B cell (primary cell): Measurements from ENCODE around the gene ABHD1. TPM values are rescaled to one million over a fixed set of nuclear protein-coding genes. Genes with fewer than 3 reads are reported as not detected.
"Not testable (repeated sequence)": the region's sequence is repeated elsewhere in the genome, so short reads cannot be mapped to it uniquely, and the experiment has no call there.

Experiments
- ATAC-seq: fragments of 200-7000 bp; cut with Tn5 transposase; one replicate; pipeline ENCODE4 v1.10.0; 2021; ENCODE audit warnings: low read depth, mild to moderate bottlenecking, moderate number of reproducible peaks, moderate library complexity
- CTCF ChIA-PET: fragments of 350-600 bp; sonication (Branson Sonifier 250); formaldehyde crosslinking; loops from one replicate; lab custom pipeline; 2021; ENCODE audit warnings: antibody characterized with exemption, inconsistent platforms; lab: Charles Lee
- POLR2A ChIA-PET: fragments of 350-600 bp; sonication (Branson Sonifier 250); formaldehyde crosslinking; loops from one replicate; lab custom pipeline; 2021; ENCODE audit warnings: antibody characterized with exemption; lab: Charles Lee
- DNase-seq: peaks from one replicate; pipeline ENCODE4 v3.0.0; 2013
- H2AFZ ChIP-seq: 2 replicates; pipeline ENCODE4 v1.6.1; 2012; ENCODE audit warnings: mild to moderate bottlenecking, low read depth, low read length; ENCODE audit not compliant: insufficient read depth, poor library complexity, severe bottlenecking
- H3K27ac ChIP-seq, 2 donors: 1 replicate in 1 of 2; 2 replicates in 1 of 2; pipeline ENCODE4 v1.5.1; 2012 to 2013; ENCODE audit warnings: low read length in 2 of 2, mild to moderate bottlenecking in 2 of 2, moderate library complexity in 1 of 2
- H3K27me3 ChIP-seq, 4 experiments: fragments of 200-600 bp in 1 of 4; sonication (generic) in 1 of 4; replicated peaks in 1 of 4; 1 replicate in 2 of 4; 2 replicates in 2 of 4; pipeline versions ENCODE4 v1.6.1 to v1.7.0; 2013 to 2016; ENCODE audit warnings: low read length in 3 of 4, mild to moderate bottlenecking in 2 of 4, mixed read lengths in 1 of 4, moderate library complexity in 1 of 4; ENCODE audit not compliant: insufficient read depth in 4 of 4, control insufficient read depth in 3 of 4; ENCODE audit errors: control extremely low read depth in 1 of 4
- H3K36me3 ChIP-seq, 2 experiments: replicated peaks in 1 of 2; 1 replicate in 1 of 2; 2 replicates in 1 of 2; pipeline versions ENCODE4 v1.6.1 to v1.7.1; 2013; ENCODE audit warnings: low read length in 1 of 2; ENCODE audit not compliant: insufficient read depth in 2 of 2, control insufficient read depth in 1 of 2; ENCODE audit errors: control extremely low read depth in 1 of 2, extremely low read depth in 1 of 2
- H3K4me1 ChIP-seq, 2 donors: fragments of 200-600 bp in 1 of 2; sonication (generic) in 1 of 2; 1 replicate in 1 of 2; 2 replicates in 1 of 2; pipeline versions ENCODE4 v1.5.1 to v1.6.1; 2013 to 2017; ENCODE audit warnings: low read length in 2 of 2; ENCODE audit not compliant: control insufficient read depth in 2 of 2, insufficient read depth in 2 of 2
- H3K4me2 ChIP-seq: replicated peaks from 2 replicates; pipeline ENCODE3; 2012; ENCODE audit warnings: mild to moderate bottlenecking, low read depth, low read length; ENCODE audit not compliant: poor library complexity, severe bottlenecking
- H3K4me3 ChIP-seq, 5 experiments: fragments of 200-600 bp in 1 of 5; sonication (generic) in 1 of 5; 1 replicate in 3 of 5; 2 replicates in 2 of 5; pipeline versions ENCODE4 v1.5.1 to v1.7.0; 2011 to 2016; ENCODE audit warnings: low read length in 4 of 5, mild to moderate bottlenecking in 4 of 5, low read depth in 2 of 5, control low read depth in 1 of 5, moderate library complexity in 1 of 5; ENCODE audit not compliant: insufficient read depth in 1 of 5; ENCODE audit errors: control extremely low read depth in 1 of 5, extremely low read depth in 1 of 5
- H3K79me2 ChIP-seq: fragments of 200-600 bp; sonication (generic); one replicate; pipeline ENCODE4 v1.6.0; 2016; ENCODE audit warnings: low read length; ENCODE audit not compliant: control insufficient read depth, insufficient read depth
- H3K9ac ChIP-seq: fragments of 200-600 bp; sonication (generic); 2 replicates; pipeline ENCODE4 v1.6.1; 2017; ENCODE audit warnings: mild to moderate bottlenecking, low read length, moderate library complexity
- H3K9me3 ChIP-seq, 3 donors: one replicate each; pipeline versions ENCODE4 v1.6.1 to v1.7.1; 2013; ENCODE audit warnings: low read length in 2 of 3; ENCODE audit not compliant: control insufficient read depth in 2 of 3, insufficient read depth in 1 of 3; ENCODE audit errors: control extremely low read depth in 1 of 3
- H4K20me1 ChIP-seq: 2 replicates; pipeline ENCODE4 v1.6.0; 2012; ENCODE audit warnings: mild to moderate bottlenecking, low read length; ENCODE audit not compliant: insufficient read depth, control insufficient read depth, poor library complexity, severe bottlenecking
- H3K27ac Mint-ChIP-seq: one replicate; pipeline ENCODE4 v1.8.0; 2021; ENCODE audit warnings: mixed read lengths
- H3K27me3 Mint-ChIP-seq: one replicate; pipeline ENCODE4 v1.8.0; 2021; ENCODE audit warnings: mixed read lengths
- H3K4me1 Mint-ChIP-seq: one replicate; pipeline ENCODE4 v1.8.0; 2021; ENCODE audit warnings: mixed read lengths
- H3K4me3 Mint-ChIP-seq: one replicate; pipeline ENCODE4 v1.8.0; 2021; ENCODE audit warnings: mixed read lengths
- H3K9me3 Mint-ChIP-seq: one replicate; pipeline ENCODE4 v1.8.0; 2022; ENCODE audit warnings: mixed read lengths; ENCODE audit not compliant: insufficient read depth
- EZH2 ChIP-seq: IDR thresholded peaks from 2 replicates; pipeline ENCODE4 v1.6.1; 2012; ENCODE audit warnings: borderline replicate concordance, low read depth, mild to moderate bottlenecking, moderate library complexity, low read length; ENCODE audit not compliant: insufficient read depth, poor library complexity, severe bottlenecking
- WGBS: methylation state at CpG from one replicate; pipeline ENCODE4 v1.1.5; 2013; ENCODE audit warnings: missing lambda C conversion rate; ENCODE audit not compliant: insufficient coverage; 5-methylcytosine and 5-hydroxymethylcytosine counted together
- intact Hi-C: fragments of 100-400 bp; cut with micrococcal nuclease; formaldehyde crosslinking; loops from one replicate; pipeline ENCODE4 v1.10.0; 2022
- polyA plus RNA-seq: library from polyadenylated mRNA; depleted of rRNA; stranded (reverse); fragments of >200 nt; gene quantifications from 2 replicates; pipeline ENCODE4 v1.2.3, GENCODE V29; 2012
- total RNA-seq, 2 donors: library from RNA; stranded (reverse); fragments of 120-200 nt in 1 of 2; gene quantifications; 1 replicate in 1 of 2; 2 replicates in 1 of 2; pipeline versions ENCODE4 v1.2.3 to v1.2.4, GENCODE V29; 2013 to 2022
- TF ChIP-seq, protein P1 (sequence below): fragments of 200-600 bp; IDR thresholded peaks from one replicate; pipeline ENCODE4 v1.8.0; 2022; ENCODE audit warnings: antibody characterized with exemption, mild to moderate bottlenecking

Gene ABHD1
- total and polyA plus RNA-seq, 2 donors (not counting 1 experiment from before 2014, with no cell fraction given): 1.5 to 2.7 TPM

- Histone ChIP-seq H3K4me2 (no peak overlapping the region), H3K27ac (no peak overlapping the region), H3K4me1 (no peaks in the 10 kb centered on the region), H3K36me3 (no peaks in the 10 kb centered on the region), H2AFZ (no peak overlapping the region), H3K9ac (no peak overlapping the region), H3K4me3 (no peak overlapping the region), H4K20me1 (no peaks in the 10 kb centered on the region), H3K79me2 (no peaks in the 10 kb centered on the region), H3K9me3 (no peaks in the 10 kb centered on the region), H3K27me3 (no peaks in the 10 kb centered on the region)
- no peaks in the 10 kb centered on the region for H3K4me1 Mint-ChIP-seq
- H3K9me3 Mint-ChIP-seq: no peaks in the 10 kb centered on the region
- no peak overlapping the region for H3K4me3 Mint-ChIP-seq
- no peak for DNase-seq
- TF ChIP-seq EZH2: no peak
- TF ChIP-seq, protein P1, sequence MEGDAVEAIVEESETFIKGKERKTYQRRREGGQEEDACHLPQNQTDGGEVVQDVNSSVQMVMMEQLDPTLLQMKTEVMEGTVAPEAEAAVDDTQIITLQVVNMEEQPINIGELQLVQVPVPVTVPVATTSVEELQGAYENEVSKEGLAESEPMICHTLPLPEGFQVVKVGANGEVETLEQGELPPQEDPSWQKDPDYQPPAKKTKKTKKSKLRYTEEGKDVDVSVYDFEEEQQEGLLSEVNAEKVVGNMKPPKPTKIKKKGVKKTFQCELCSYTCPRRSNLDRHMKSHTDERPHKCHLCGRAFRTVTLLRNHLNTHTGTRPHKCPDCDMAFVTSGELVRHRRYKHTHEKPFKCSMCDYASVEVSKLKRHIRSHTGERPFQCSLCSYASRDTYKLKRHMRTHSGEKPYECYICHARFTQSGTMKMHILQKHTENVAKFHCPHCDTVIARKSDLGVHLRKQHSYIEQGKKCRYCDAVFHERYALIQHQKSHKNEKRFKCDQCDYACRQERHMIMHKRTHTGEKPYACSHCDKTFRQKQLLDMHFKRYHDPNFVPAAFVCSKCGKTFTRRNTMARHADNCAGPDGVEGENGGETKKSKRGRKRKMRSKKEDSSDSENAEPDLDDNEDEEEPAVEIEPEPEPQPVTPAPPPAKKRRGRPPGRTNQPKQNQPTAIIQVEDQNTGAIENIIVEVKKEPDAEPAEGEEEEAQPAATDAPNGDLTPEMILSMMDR: no peak
- no peak for ATAC-seq
- intact Hi-C loops: no loop called here
- POLR2A ChIA-PET: no interaction called here
- WGBS: 100% methylated on average over 1 of the region's 3 CpGs
- CTCF ChIA-PET: no interaction called here
- H3K27me3 Mint-ChIP-seq: peaks cover 11% of the 10 kb centered on the region
- H3K27ac Mint-ChIP-seq: no peak overlapping the region
These were observed 14.5 kb upstream of the ABHD1 start for GRCh38 chr2:27109083-27109482.

- H3K27ac ChIP-seq, H3K4me2 ChIP-seq, H2AFZ ChIP-seq, H3K9me3 Mint-ChIP-seq, DNase-seq, H3K27me3 Mint-ChIP-seq, H3K27me3 ChIP-seq, H3K4me1 Mint-ChIP-seq, POLR2A ChIA-PET, H3K4me3 Mint-ChIP-seq, H3K36me3 ChIP-seq, H3K79me2 ChIP-seq, H3K27ac Mint-ChIP-seq, H3K9me3 ChIP-seq, H4K20me1 ChIP-seq, H3K9ac ChIP-seq, intact Hi-C loops, ATAC-seq, H3K4me3 ChIP-seq, H3K4me1 ChIP-seq: not testable (repeated sequence)
- WGBS: 98% methylated on average over 20 of the region's 24 CpGs
- CTCF ChIA-PET: interaction anchor here (1.3 to 1.5 kb wide), 2 partner anchors 10 to 13 kb away, joined by 4 to 6 read pairs; no protein-coding TSS in a partner anchor
These were observed 12.8 kb upstream of the ABHD1 start for GRCh38 chr2:27110603-27111352.

DNA sequence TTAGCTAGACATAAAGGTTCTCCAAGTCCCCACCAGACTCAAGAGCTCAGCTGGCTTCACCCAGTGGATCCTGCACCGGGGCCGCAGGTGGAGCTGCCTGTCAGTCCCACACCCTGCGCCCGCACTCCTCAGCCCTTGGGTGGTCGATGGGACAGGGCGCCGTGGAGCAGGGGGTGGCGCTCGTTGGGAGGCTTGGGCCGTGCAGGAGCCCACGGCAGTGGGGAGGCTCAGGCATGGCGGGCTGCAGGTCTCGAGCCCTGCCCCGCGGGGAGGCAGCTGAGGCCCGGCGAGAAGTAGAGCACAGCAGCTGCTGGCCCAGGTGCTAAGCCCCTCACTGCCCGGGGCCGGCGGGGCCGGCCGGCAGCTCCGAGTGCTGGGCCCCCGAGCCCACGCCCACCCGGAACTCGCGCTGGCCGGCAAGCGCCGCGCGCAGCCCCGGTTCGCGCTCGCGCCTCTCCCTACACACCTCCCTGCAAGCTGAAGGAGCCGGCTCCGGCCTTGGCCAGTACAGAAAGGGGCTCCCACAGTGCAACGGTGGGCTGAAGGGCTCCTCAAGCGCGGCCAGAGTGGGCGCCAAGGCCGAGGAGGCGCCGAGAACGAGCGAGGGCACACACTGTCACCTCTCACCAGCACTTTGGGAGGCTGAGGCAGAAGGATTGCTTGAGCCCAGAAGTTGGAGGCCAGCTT, 12.1 kb upstream of the ABHD1 start:
- H3K4me3 Mint-ChIP-seq, H4K20me1 ChIP-seq, ATAC-seq, H3K79me2 ChIP-seq, DNase-seq, H3K27ac ChIP-seq, H3K27me3 ChIP-seq, H3K27ac Mint-ChIP-seq, H3K4me1 Mint-ChIP-seq, POLR2A ChIA-PET, H3K9ac ChIP-seq, H3K9me3 ChIP-seq, H3K4me2 ChIP-seq, intact Hi-C loops, H3K9me3 Mint-ChIP-seq, H3K4me1 ChIP-seq, H3K36me3 ChIP-seq, H3K4me3 ChIP-seq, H3K27me3 Mint-ChIP-seq, H2AFZ ChIP-seq: not testable (repeated sequence)
- WGBS: 96% methylated on average over 48 of the region's 49 CpGs
- CTCF ChIA-PET: interaction anchor here (1.3 to 1.5 kb wide), 2 partner anchors 11 to 13 kb away, joined by 4 to 6 read pairs; no protein-coding TSS in a partner anchor
